GM12878 (cell line): ENCODE results near the gene OR5I1. TPM values are rescaled to one million over a fixed set of nuclear protein-coding genes. Genes with fewer than 3 reads are reported as not detected.

Experiments used
- ATAC-seq: fragments of 200-7000 bp; cut with Tn5 transposase; 3 replicates; pipeline ENCODE4 v1.9.1; 2020; ENCODE audit warnings: mild to moderate bottlenecking, moderate library complexity
- BruUV-seq: library from RNA; stranded (reverse); fragments of 400-500 nt; replicated peaks from 2 replicates; lab custom pipeline; 2021; lab: Mats Ljungman, UMichigan
- CTCF ChIA-PET: fragments of 300-600 bp; sonication (Branson Sonifier 250); formaldehyde crosslinking; extraction: SDS; loops from one replicate; lab custom pipeline; 2021; ENCODE audit warnings: inconsistent platforms; lab: Yijun Ruan, JAX
- POLR2A ChIA-PET: fragments of 350-600 bp; formaldehyde crosslinking; extraction: SDS; loops from one replicate; lab custom pipeline; 2021; ENCODE audit warnings: inconsistent platforms; lab: Charles Lee
- RAD21 ChIA-PET: fragments of 300-600 bp; sonication (Branson Sonifier 250); formaldehyde crosslinking; loops from one replicate; lab custom pipeline; 2023; ENCODE audit warnings: antibody characterized with exemption; ENCODE audit not compliant: unreplicated experiment; lab: Charles Lee
- SMC1A ChIA-PET: fragments of 300-600 bp; sonication (Branson Sonifier 250); formaldehyde crosslinking; loops from one replicate; lab custom pipeline; 2023; ENCODE audit not compliant: unreplicated experiment, uncharacterized antibody; lab: Charles Lee
- DNase-seq: peaks from one replicate; pipeline ENCODE4 v3.0.0-alpha.2; 2011; ENCODE audit warnings: low read depth, low spot score
- FAIRE-seq: peaks from 3 replicates; lab custom pipeline; 2011; peaks lifted over from hg19 to GRCh38; lab: Jason Lieb, UNC
- H2AFZ ChIP-seq: 2 replicates; pipeline ENCODE4 v1.6.0; 2011; ENCODE audit warnings: low read depth, low read length, control low read depth; ENCODE audit not compliant: control insufficient read depth
- H3K27ac ChIP-seq: 2 replicates; pipeline ENCODE4 v1.5.1; 2011; ENCODE audit warnings: control low read depth; ENCODE audit not compliant: control insufficient read depth, insufficient read depth
- H3K27me3 ChIP-seq, 2 experiments: replicated peaks in 1 of 2; 2 replicates each; pipeline versions ENCODE4 v1.6.0 to v1.6.1; 2011; ENCODE audit warnings: low read length in 1 of 2; ENCODE audit not compliant: control insufficient read depth in 2 of 2, insufficient read depth in 2 of 2
- H3K36me3 ChIP-seq, 2 experiments: 2 replicates each; pipeline ENCODE4 v1.5.1; 2011; ENCODE audit warnings: low read length in 1 of 2; ENCODE audit not compliant: control insufficient read depth in 2 of 2, insufficient read depth in 2 of 2
- H3K4me1 ChIP-seq: 2 replicates; pipeline ENCODE4 v1.6.1; 2011; ENCODE audit warnings: mild to moderate bottlenecking, low read length, moderate library complexity, mixed read lengths; ENCODE audit not compliant: control insufficient read depth, insufficient read depth
- H3K4me2 ChIP-seq: 2 replicates; pipeline ENCODE4 v1.6.0; 2011; ENCODE audit warnings: control low read depth; ENCODE audit not compliant: control insufficient read depth, insufficient read depth
- H3K4me3 ChIP-seq: fragments of 200-600 bp; sonication (generic); 2 replicates; pipeline ENCODE4 v1.5.1; 2016
- H3K79me2 ChIP-seq: 2 replicates; pipeline ENCODE4 v1.6.0; 2011; ENCODE audit warnings: low read length; ENCODE audit not compliant: control insufficient read depth, insufficient read depth
- H3K9ac ChIP-seq: 2 replicates; pipeline ENCODE4 v1.8.0; 2011; ENCODE audit warnings: low read length, control low read depth, mixed read lengths; ENCODE audit not compliant: control insufficient read depth, insufficient read depth
- H3K9me3 ChIP-seq: replicated peaks from 3 replicates; pipeline ENCODE4 v1.5.1; 2011; ENCODE audit warnings: mild to moderate bottlenecking, low read length; ENCODE audit not compliant: control insufficient read depth, insufficient read depth
- H4K20me1 ChIP-seq: 2 replicates; pipeline ENCODE4 v1.6.0; 2011; ENCODE audit not compliant: control insufficient read depth, insufficient read depth
- EGR1 ChIP-seq, 2 experiments: IDR thresholded peaks; 1 replicate in 1 of 2; 2 replicates in 1 of 2; pipeline ENCODE4 v1.6.1; 2011 to 2012; ENCODE audit warnings: low read depth in 2 of 2, low read length in 2 of 2, borderline replicate concordance in 1 of 2, mild to moderate bottlenecking in 1 of 2, moderate library complexity in 1 of 2
- HDGF ChIP-seq: fragments of 450-650 bp; IDR thresholded peaks from 2 replicates; pipeline ENCODE4 v1.6.1; 2016; ENCODE audit warnings: antibody characterized with exemption
- KAT2A ChIP-seq: conservative IDR thresholded peaks from 2 replicates; pipeline ENCODE4 v1.6.1; 2011; ENCODE audit warnings: low read depth, low read length; ENCODE audit not compliant: control insufficient read depth
- MYB ChIP-seq: fragments of 150-350 bp; IDR thresholded peaks from 2 replicates; pipeline ENCODE4 v1.6.1; 2014; ENCODE audit warnings: mild to moderate bottlenecking, low read depth, low read length, borderline replicate concordance
- SMAD5 ChIP-seq: IDR thresholded peaks from 2 replicates; pipeline ENCODE4 v1.6.1; 2016; ENCODE audit warnings: antibody characterized with exemption, low read depth
- TCF12 ChIP-seq: IDR thresholded peaks from 2 replicates; pipeline ENCODE4 v1.6.1; 2011; ENCODE audit warnings: low read depth, mild to moderate bottlenecking, low read length
- ZNF384 ChIP-seq: IDR thresholded peaks from 2 replicates; pipeline ENCODE4 v1.6.1; 2012; ENCODE audit warnings: low read depth, mild to moderate bottlenecking, low read length, improper control_type of control experiment, borderline replicate concordance
- WGBS: methylation state at CpG from one replicate; pipeline ENCODE4 v1.1.6; 2016; ENCODE audit warnings: low lambda C conversion rate; ENCODE audit not compliant: insufficient replicate concordance, insufficient coverage; ENCODE audit errors: missing lambda C conversion rate; 5-methylcytosine and 5-hydroxymethylcytosine counted together
- in situ Hi-C: fragments of 300-500 bp; cut with MboI; formaldehyde crosslinking; loops from 9 replicates; pipeline ENCODE4 v1.14.3; 2018; ENCODE audit warnings: mixed read lengths
- intact Hi-C: fragments of 100-400 bp; cut with micrococcal nuclease; formaldehyde crosslinking; loops from one replicate; pipeline ENCODE4 v1.14.2; 2022; ENCODE audit not compliant: unreplicated experiment
- polyA plus RNA-seq, 11 experiments: library from polyadenylated mRNA; depleted of rRNA in 4 of 11; unstranded in 6 of 11; stranded (reverse) in 5 of 11; fragments of >200 nt; fragmentation: Nextera tagmentation in 4 of 11; fragmentation: Illumina TruSeq in 1 of 11; extraction: Ambion mirVana in 4 of 11; extraction: Trizol in 1 of 11; gene quantifications; 1 replicate in 1 of 11; 2 replicates in 10 of 11; pipeline versions ENCODE4 v1.2.1 to v1.2.3, GENCODE V29; 2011 to 2016; ENCODE audit warnings: inconsistent platforms in 2 of 11, missing spikeins in 2 of 11, low read depth in 1 of 11
- total RNA-seq, 4 experiments: library from RNA; depleted of rRNA in 3 of 4; stranded (reverse); fragments of >200 nt in 3 of 4; fragmentation: Illumina TruSeq in 1 of 4; extraction: Trizol in 1 of 4; gene quantifications; 2 replicates each; pipeline versions ENCODE4 v1.2.1 to v1.2.3, GENCODE V29; 2013 to 2021
- TF ChIP-seq, protein P1 (sequence below): fragments of 450-650 bp; IDR thresholded peaks from 2 replicates; pipeline ENCODE4 v1.6.1; 2016; ENCODE audit warnings: mild to moderate bottlenecking
- TF ChIP-seq, protein P2 (sequence below): fragments of 450-650 bp; IDR thresholded peaks from 2 replicates; pipeline ENCODE4 v1.6.1; 2014; ENCODE audit warnings: mild to moderate bottlenecking
- TF ChIP-seq, protein P3 (sequence below): IDR thresholded peaks from 2 replicates; pipeline ENCODE4 v1.6.1; 2012; ENCODE audit warnings: low read depth, low read length, improper control_type of control experiment

Gene OR5I1
- total and polyA plus RNA-seq, 10 of the 15 experiments (the other 5 are each of a cell fraction or from before 2014, with no cell fraction given): not detected

DNA sequence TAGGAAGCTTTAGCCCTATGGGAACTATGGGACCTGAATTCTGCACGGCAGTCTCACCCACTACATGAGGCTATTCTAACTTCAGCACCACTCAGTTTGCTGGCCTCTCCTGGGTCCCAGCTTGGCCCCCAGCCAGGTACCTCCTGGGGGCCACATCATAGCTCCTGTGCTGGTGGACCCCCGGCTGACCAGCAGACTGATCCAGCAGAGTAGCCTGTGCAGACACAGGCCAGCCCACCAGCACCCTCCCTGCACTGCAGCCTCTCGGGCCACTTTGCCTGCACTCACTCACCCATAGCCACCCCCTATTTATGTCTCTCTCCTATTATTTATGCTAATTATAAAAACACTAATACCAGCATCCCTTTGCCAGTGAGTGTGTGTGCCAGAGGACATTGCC, 34.7 kb upstream of the OR5I1 start:
- no peaks in the 10 kb centered on the region for H4K20me1 ChIP-seq
- WGBS: 65% methylated on average over 3 of the region's 3 CpGs
- no peak for FAIRE-seq
- intact Hi-C loops (no loop called here), in situ Hi-C loops (no loop called here)
- H3K4me1 ChIP-seq: no peaks in the 10 kb centered on the region
- ChIA-PET CTCF (no interaction called here), RAD21 (no interaction called here), SMC1A (no interaction called here), POLR2A (no interaction called here)
- H3K9me3 ChIP-seq: no peaks in the 10 kb centered on the region
- H3K36me3 ChIP-seq: no peaks in the 10 kb centered on the region
- ATAC-seq: no peak
- no peak overlapping the region for H2AFZ ChIP-seq
- no peak for DNase-seq
- BruUV-seq: no TSS peak
- no peak overlapping the region for H3K4me2 ChIP-seq
- H3K4me3 ChIP-seq: no peak overlapping the region
- no peaks in the 10 kb centered on the region for H3K79me2 ChIP-seq
- H3K27ac ChIP-seq: no peak overlapping the region
- no peak overlapping the region for H3K9ac ChIP-seq
- TF ChIP-seq, protein P1, sequence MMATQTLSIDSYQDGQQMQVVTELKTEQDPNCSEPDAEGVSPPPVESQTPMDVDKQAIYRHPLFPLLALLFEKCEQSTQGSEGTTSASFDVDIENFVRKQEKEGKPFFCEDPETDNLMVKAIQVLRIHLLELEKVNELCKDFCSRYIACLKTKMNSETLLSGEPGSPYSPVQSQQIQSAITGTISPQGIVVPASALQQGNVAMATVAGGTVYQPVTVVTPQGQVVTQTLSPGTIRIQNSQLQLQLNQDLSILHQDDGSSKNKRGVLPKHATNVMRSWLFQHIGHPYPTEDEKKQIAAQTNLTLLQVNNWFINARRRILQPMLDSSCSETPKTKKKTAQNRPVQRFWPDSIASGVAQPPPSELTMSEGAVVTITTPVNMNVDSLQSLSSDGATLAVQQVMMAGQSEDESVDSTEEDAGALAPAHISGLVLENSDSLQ: no peak
- TF ChIP-seq HDGF (no peak), MYB (no peak), KAT2A (no peak), ZNF384 (no peak), SMAD5 (no peak), EGR1 (IDR thresholded peaks at IDR 0.05; ENCODE audit: borderline replicate concordance in 1 of 2, low read depth in 2 of 2, low read length in 2 of 2) (no peak), TCF12 (no peak)
- TF ChIP-seq, protein P2, sequence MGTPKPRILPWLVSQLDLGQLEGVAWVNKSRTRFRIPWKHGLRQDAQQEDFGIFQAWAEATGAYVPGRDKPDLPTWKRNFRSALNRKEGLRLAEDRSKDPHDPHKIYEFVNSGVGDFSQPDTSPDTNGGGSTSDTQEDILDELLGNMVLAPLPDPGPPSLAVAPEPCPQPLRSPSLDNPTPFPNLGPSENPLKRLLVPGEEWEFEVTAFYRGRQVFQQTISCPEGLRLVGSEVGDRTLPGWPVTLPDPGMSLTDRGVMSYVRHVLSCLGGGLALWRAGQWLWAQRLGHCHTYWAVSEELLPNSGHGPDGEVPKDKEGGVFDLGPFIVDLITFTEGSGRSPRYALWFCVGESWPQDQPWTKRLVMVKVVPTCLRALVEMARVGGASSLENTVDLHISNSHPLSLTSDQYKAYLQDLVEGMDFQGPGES: no peak
- TF ChIP-seq, protein P3, sequence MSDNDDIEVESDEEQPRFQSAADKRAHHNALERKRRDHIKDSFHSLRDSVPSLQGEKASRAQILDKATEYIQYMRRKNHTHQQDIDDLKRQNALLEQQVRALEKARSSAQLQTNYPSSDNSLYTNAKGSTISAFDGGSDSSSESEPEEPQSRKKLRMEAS: no peak
- H3K27me3 ChIP-seq: no peaks in the 10 kb centered on the region
